ENCODE results near the gene WWOX.

- TF ChIP-seq ZFP36 (IDR thresholded peaks at IDR 0.05; ENCODE audit: borderline replicate concordance, partially characterized antibody) (no peak), MYC (IDR thresholded peaks at IDR 0.05; ENCODE audit: borderline replicate concordance, low read length) (no peak), CTCF (IDR thresholded peaks at IDR 0.05) (no peak), RCOR1 (IDR thresholded peaks at IDR 0.05; ENCODE audit: low read depth, low read length) (no peak), FOSB (CRISPR knock-in tag; IDR thresholded peaks at IDR 0.05) (no peak), POLR2A (IDR thresholded peaks at IDR 0.05; ENCODE audit: low read length) (no peak), HOXA7 (CRISPR knock-in tag; IDR thresholded peaks at IDR 0.05) (no peak), RAD21 (conservative IDR thresholded peaks at IDR 0.05 in 1 of 2, IDR thresholded peaks at IDR 0.05 in 1 of 2) (no peak)
Measured at GRCh38 chr16:79154086-79154485, 1054.6 kb downstream of the WWOX start.
